Activated CD8-positive, alpha-beta memory T cell treated with anti-CD3 and anti-CD28 coated beads for 36 hours (primary cell): ENCODE measurements around the gene FNDC7. TPM values are rescaled to one million over a fixed set of nuclear protein-coding genes. Genes with fewer than 3 reads are reported as not detected.

Experiments
- CTCF ChIA-PET: fragments of 350-600 bp; sonication (Branson Sonifier 250); formaldehyde crosslinking; loops from one replicate; lab custom pipeline; 2021; ENCODE audit warnings: antibody characterized with exemption; lab: Charles Lee
- POLR2A ChIA-PET: fragments of 350-600 bp; sonication (Branson Sonifier 250); formaldehyde crosslinking; loops from one replicate; lab custom pipeline; 2021; ENCODE audit warnings: antibody characterized with exemption; lab: Charles Lee
- total RNA-seq, 2 experiments: library from RNA; stranded (reverse); gene quantifications; one replicate each; pipeline ENCODE4 v1.2.3, GENCODE V29; 2021

FNDC7 gene
- total RNA-seq, 2 experiments from 2014 or later, result not detected

DNA sequence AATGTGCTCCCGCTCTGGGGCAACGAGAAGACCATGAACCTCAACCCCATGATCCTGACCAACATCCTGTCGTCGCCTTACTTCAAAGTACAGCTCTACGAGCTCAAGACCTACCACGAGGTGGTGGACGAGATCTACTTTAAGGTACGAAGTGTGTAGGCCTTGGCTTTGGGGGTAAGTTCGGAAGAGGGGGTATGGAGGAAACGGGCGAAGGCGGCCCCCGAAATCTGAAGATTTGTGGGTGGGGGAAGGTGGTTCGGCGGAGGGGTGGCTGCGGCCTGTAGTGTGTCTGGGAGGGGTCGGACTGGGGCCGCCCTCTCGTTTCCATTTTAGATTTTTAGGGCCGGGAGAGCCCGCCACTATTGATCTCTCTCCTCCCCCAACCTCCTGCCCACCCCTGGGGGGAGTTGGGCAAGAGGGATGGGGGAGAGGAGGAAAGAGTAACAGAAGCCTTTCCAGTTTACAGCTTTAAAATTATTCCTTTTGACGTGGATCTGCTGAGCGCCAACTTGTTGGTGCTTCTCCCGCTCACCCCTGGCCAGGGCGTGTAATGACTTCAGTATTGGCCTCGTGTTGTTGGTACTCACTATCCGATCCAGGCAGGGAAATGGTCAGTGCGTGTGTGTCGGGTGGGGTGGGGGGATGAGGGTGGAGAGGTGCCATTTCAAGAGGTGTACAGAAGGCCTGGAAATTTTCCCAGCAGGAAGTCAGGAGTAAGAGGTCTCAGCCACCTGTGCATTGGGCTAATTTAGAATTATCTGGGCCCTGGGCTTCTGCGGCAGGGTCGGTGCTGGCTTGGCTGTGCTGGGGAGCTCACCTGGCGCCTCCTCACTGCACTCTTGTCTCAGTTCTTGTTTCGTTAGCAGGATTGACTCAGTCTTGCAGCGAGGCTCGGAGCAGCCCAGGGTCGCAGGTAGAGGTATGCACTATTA, 19.7 kb upstream of the FNDC7 start:
- ChIA-PET CTCF (interaction anchor here (0.6 to 2.8 kb wide), 8 partner anchors 9 to 132 kb away, joined by 3 to 18 read pairs (median 4); partner anchors contain the start of genes HENMT1 and STXBP3), POLR2A (interaction anchor here (0.6 to 3.8 kb wide), 11 partner anchors 10 to 493 kb away, joined by 3 to 74 read pairs (median 8); partner anchors contain the start of genes EEIG2, HENMT1 and SLC25A24)

GRCh38 chr1:108695535-108695934, 17.2 kb upstream of the FNDC7 start:
- POLR2A ChIA-PET, result no interaction called here

GRCh38 chr1:108699375-108700332, 13.1 kb upstream of the FNDC7 start:
- ChIA-PET CTCF (no interaction called here), POLR2A (no interaction called here)

More at GRCh38 chr1:108695535-108695934, 17.2 kb upstream of the FNDC7 start:
- CTCF ChIA-PET, result interaction anchor here (1.1 kb wide), 1 partner anchor 35 kb away, joined by 3 read pairs; the partner anchor contains the start of gene HENMT1

- ChIA-PET POLR2A (interaction anchor here (3.7 kb wide), 1 partner anchor 9 kb away, joined by 26 read pairs; the partner anchor contains the start of gene PRPF38B), CTCF (interaction anchor here (1.2 kb wide), 1 partner anchor 9 kb away, joined by 4 read pairs; the partner anchor contains the start of gene PRPF38B)
Measured at GRCh38 chr1:108701176-108701849, 11.4 kb upstream of the FNDC7 start.

GRCh38 chr1:108702109-108702508, 10.6 kb upstream of the FNDC7 start:
- POLR2A ChIA-PET, result interaction anchor here (3.7 kb wide), 1 partner anchor 10 kb away, joined by 26 read pairs; the partner anchor contains the start of gene PRPF38B
- CTCF ChIA-PET, result interaction anchor here (1.2 kb wide), 1 partner anchor 10 kb away, joined by 4 read pairs; the partner anchor contains the start of gene PRPF38B

DNA sequence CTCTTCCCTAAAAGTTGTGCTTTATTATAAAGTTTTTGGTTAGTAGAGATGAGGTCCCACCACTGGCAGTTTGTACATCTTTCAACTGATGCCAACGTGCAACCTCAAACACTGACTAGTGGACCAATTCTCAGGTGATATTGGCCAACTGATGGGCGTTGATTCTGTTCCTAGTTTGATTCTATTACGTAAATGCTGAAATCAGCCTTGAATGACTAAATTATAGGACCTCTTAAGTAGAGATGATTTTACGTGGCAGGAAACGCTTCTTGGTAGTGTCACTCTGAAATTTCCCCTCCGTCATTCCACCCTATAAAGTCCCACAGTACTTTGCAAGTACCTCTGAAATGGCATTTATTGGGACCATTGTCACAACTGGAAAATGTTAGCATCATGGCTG, 8.8 kb upstream of the FNDC7 start:
- CTCF ChIA-PET, result interaction anchor here (0.8 to 1.6 kb wide), 2 partner anchors 12 kb away, joined by 3 to 5 read pairs; partner anchors contain the start of gene PRPF38B

DNA sequence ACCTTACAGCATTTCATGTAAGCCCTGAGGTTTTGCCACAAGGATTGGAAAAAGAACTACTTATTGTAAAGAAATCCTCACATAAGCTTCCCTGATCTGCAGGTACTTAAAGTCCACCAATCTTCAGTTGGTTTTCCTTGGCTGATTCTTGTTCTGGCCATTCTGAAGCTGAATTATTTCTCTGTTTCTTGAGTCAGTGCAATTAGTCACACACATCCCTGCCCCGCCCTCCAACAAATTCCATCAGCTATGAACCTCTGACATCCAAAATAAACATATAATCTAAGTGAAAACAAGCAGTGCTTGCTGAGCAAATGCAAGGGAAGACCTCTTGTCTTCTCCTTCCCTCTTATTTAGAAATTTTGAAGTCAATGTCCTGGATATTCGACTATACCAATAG, 8.2 kb upstream of the FNDC7 start:
- CTCF ChIA-PET, result interaction anchor here (0.8 to 1.6 kb wide), 2 partner anchors 12 kb away, joined by 3 to 5 read pairs; partner anchors contain the start of gene PRPF38B
- POLR2A ChIA-PET, result interaction anchor here (0.6 to 3.7 kb wide), 3 partner anchors 8 to 36 kb away, joined by 3 to 26 read pairs (median 11); partner anchors contain the start of gene PRPF38B

More for the DNA sequence above, 8.8 kb upstream of the FNDC7 start:
- POLR2A ChIA-PET, result interaction anchor here (0.6 to 3.7 kb wide), 3 partner anchors 12 to 105 kb away, joined by 5 to 26 read pairs (median 11); partner anchors contain the start of gene PRPF38B

DNA sequence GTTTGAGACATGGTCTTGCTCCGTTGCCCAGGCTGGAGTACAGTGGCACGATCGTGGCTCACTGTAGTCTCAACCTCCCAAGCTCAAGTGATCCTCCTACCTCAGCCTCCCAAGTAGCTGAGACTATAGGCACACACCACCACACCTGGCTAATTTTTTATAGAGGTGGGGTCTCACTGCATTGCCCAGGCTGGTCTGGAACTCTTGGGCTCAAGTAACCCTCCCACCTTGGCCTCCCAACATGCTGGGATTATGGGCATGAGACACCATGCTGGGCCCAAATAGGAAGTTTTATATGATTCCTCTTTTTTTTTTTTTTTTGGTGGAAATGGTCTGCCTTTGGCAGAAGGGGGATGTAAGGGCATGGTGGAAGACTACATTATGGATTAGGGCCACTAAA, 6.1 kb upstream of the FNDC7 start:
- POLR2A ChIA-PET, result no interaction called here
- CTCF ChIA-PET, result no interaction called here

GRCh38 chr1:108708691-108709660, 3.7 kb upstream of the FNDC7 start:
- CTCF ChIA-PET, result interaction anchor here (1.0 to 1.4 kb wide), 3 partner anchors 19 to 65 kb away, joined by 3 read pairs; no protein-coding TSS in a partner anchor

GRCh38 chr1:108715932-108716331, 3.2 kb downstream of the FNDC7 start:
- CTCF ChIA-PET, result interaction anchor here (0.9 kb wide), 1 partner anchor 11 kb away, joined by 3 read pairs; no protein-coding TSS in a partner anchor
- POLR2A ChIA-PET, result no interaction called here

More at GRCh38 chr1:108708691-108709660, 3.7 kb upstream of the FNDC7 start:
- POLR2A ChIA-PET, result interaction anchor here (1.9 kb wide), 1 partner anchor 16 kb away, joined by 8 read pairs; no protein-coding TSS in a partner anchor

DNA sequence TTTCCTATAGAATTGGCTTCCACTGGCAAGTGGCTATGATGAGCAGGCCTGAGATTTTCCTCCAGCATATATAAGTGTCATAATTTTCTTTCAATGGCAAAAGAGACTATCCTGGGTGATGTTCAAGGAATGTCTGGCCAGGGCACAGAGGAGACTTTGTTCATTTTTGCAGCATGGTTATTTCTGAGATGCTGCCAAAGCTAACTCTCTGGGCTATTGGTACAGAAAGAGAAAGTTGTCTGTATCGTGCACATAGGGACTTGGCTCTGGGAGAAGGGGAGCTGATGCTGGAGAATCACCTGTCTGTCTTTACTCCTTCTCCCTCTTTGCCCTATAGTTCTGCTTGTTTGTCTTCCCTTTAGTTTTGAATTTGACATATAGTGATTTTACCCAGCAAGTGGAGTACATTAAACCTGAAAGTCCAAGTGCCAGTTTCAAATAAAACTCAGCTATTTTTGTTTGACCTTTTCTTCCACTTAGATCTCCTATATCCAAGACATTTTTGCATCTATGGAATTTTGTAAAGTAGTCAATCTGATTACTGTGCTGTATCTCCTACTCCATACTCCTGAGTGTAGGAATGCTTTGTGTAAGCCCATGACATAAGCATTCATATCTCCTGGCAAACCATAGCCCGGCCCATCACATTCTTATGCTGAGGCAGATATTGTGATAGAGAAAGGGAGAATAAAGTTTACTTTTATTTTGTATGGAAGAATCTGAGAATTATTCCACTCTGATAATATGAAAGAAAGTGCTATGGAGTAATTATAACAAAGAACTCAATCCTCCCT, 3.9 kb downstream of the FNDC7 start:
- ChIA-PET CTCF (interaction anchor here (0.9 kb wide), 1 partner anchor 12 kb away, joined by 3 read pairs; no protein-coding TSS in a partner anchor), POLR2A (no interaction called here)

DNA sequence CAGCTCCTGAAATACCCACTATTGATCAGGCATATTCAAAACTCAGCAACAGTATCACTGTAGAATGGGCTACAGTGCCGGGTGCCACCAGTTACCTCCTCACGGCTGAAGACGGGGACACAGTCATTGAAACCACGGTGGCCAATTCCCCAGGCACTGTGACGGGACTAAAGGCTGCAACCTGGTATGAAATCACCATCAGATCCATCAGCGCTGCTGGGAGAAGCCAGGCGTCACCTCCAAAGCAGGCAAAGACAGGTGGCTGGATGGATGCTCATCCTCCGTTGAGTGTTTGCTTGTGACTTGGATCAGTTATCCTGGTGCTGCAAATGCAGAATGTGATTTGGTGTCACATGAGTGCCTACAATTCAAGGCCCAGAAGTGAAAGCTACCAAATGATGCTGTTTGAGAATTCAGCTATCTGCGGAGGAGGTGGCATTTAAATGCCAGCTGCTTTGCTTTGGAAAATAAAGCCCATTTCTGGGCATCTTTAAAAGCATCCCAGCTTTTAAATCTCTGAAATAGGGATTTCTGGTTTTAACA, 5.1 kb downstream of the FNDC7 start:
- POLR2A ChIA-PET, result no interaction called here

GRCh38 chr1:108718927-108719655, 6.4 kb downstream of the FNDC7 start:
- ChIA-PET CTCF (interaction anchor here (1.2 kb wide), 1 partner anchor 14 kb away, joined by 3 read pairs; no protein-coding TSS in a partner anchor), POLR2A (no interaction called here)

More for the DNA sequence above, 5.1 kb downstream of the FNDC7 start:
- CTCF ChIA-PET, result no interaction called here

DNA sequence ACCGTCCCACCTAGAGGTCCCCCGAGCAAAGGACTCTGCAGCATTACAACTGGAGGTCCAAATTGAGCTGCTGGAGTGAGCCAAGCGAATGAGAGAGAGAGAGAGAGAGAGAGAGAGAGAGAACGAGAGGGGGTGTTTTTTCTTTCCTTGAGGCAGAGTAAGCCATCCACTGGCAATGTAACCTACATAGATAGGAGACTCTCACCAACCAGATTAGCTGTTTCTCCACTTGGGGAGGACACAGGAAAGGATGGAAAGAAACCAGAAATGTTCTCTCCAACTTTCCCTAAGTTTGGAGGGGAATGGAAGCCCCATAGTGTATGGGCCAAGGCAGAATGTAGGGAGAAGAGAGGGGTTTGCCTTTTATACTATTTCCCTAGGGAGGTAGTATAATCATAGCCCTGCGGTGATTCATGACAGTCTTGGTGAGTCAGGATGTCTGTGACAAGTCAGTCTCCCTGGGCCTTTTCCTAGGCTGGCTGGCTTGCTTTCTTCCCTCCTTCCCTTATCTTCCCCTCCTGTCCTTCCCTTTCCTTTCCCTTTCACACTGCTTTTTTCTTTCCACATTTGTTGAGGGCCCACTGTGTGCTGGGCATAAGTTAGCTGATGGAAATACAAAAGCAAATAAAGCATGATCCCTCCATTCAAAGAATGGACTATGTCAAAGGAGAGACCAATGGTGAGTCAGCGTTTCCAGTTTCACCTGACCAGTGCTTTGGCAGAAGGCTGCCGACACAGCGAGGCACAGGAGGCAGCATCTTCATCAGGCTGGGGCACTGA, 7.1 kb downstream of the FNDC7 start:
- CTCF ChIA-PET, result no interaction called here
- POLR2A ChIA-PET, result no interaction called here
